GM12891 (cell line): Measurements from ENCODE around the gene RUNX1.

Source experiments
- POLR2A ChIP-seq: IDR thresholded peaks from 2 replicates; pipeline ENCODE4 v1.6.1; 2011; ENCODE audit warnings: low read depth, low read length, control low read depth
- POLR2AphosphoS5 ChIP-seq: IDR thresholded peaks from 2 replicates; pipeline ENCODE4 v1.6.1; 2011; ENCODE audit warnings: low read depth, low read length, control low read depth
- SPI1 ChIP-seq: IDR thresholded peaks from 2 replicates; pipeline ENCODE4 v1.6.1; 2011; ENCODE audit warnings: low read depth, low read length, control low read depth
- TAF1 ChIP-seq: IDR thresholded peaks from 2 replicates; pipeline ENCODE4 v1.6.1; 2011; ENCODE audit warnings: low read depth, low read length, control low read depth

DNA sequence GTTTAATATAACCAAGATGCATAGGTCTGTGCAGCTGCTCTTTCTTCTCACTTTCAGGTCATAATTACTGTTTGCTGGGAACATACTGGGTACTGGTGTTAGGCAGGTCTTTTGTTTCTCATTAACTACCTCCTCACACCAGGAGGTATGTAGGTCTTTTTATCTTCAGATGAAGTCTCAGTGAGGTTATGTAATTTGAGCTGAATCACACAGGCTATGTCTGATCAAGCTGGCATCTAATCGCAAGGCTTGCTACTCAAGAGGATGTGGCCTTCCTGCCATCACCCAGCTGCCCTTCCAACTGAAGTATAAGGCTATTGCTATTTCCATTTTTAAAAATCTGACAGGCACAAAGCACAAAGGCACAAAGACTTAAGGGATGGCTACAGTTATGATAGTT, 96.4 kb downstream of the RUNX1 start:
- no peak for TF ChIP-seq POLR2AphosphoS5
- TF ChIP-seq POLR2A, result no peak
- TF ChIP-seq SPI1, result no peak
- TF ChIP-seq TAF1, result no peak
